GM19025 (cell line): ENCODE data around the gene IQCM.
"Not testable (repeated sequence)": the region's sequence is repeated elsewhere in the genome, so short reads cannot be mapped to it uniquely, and the experiment has no call there.

Source experiments
- ATAC-seq: cut with Tn5 transposase; IDR thresholded peaks from one replicate; pipeline ENCODE4 v1.9.1; 2021; ENCODE audit warnings: mild to moderate bottlenecking, low read depth, moderate library complexity; ENCODE audit not compliant: unreplicated experiment

Gene IQCM

GRCh38 chr4:149344436-149344835 is 471.2 kb downstream of the IQCM start:
- ATAC-seq: no peak

GRCh38 chr4:149343614-149344013 is 472.0 kb downstream of the IQCM start:
- ATAC-seq: no peak

GRCh38 chr4:149341117-149341516 is 474.5 kb downstream of the IQCM start:
- ATAC-seq: not testable (repeated sequence)

- ATAC-seq: no peak
Observed at GRCh38 chr4:149328161-149328560, 487.5 kb downstream of the IQCM start.

- ATAC-seq: no peak
Observed at GRCh38 chr4:149322203-149322602, 493.4 kb downstream of the IQCM start.

GRCh38 chr4:149321438-149321837 is 494.2 kb downstream of the IQCM start:
- ATAC-seq: no peak

- ATAC-seq: no peak
Observed at GRCh38 chr4:149311076-149311475, 504.6 kb downstream of the IQCM start.

- no peak for ATAC-seq
Observed at GRCh38 chr4:149306537-149306936, 509.1 kb downstream of the IQCM start.
